AML-193 (cell line): ENCODE results near the gene SPHK1.

Experiments used
- DNase-seq, 2 experiments: peaks; one replicate each; lab custom pipeline; 2025; lab: John Stamatoyannopoulos, UW

Gene SPHK1

DNA sequence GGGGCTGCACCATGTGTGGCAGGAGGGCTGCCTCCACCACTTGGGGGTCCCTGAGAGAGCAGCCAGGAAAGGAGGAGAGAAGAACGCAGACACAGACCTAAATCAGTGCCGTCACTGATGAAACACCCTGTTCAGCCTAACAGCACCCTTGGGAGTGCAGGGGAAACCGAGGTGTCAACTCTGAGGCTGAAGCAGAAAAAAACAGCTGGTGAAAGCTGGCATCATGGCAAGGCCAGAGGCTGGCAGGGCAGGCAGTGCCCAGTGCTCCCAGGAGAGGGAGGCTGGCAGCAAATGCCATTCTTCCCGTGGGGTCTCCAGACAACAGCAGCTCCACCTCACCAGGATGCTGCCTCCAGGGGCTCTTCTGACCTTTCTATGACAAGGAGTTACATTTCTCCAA lies 23.1 kb downstream of the SPHK1 start:
- DNase-seq: no peak

DNA sequence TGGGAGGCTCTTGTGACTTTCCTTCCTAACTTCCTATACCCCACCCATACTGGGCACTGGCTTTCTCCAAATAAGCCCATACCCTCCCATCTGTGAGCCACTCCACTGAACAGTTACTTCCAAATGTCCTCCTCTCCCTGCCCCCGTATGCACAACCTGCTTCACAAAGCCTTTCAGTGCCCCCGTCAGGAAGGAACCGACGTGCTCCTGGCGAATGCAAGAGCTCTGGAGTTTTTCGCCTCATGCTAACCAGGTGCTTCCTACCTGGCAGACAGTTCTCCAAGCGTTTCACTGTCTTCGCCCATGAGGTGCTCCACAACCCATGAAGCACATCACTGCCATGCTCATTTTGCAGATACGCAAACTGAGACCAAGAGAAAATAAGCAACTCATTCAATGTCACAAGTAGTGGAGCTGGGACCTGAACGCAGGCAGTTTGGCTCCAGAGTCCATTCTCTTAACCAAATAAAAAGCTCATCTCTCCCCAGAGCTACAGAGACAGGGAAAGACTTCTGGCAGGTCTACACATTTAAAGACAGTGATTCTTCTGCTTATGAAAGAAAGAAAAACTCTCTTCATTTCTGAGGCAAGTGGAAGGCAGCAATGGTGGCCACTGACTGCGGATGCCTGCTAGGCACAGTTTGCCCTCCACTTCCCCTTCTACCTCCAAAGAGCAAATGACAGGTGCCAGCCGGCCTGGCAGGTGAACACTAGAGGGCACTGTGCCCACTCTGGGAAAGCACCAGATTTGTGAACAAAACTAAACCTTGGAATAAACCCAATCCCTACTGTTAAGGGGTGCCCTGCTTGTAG lies 23.8 kb downstream of the SPHK1 start:
- DNase-seq: peak; percentile 60 to 74

GRCh38 chr17:76410328-76410965 lies 26.0 kb downstream of the SPHK1 start:
- DNase-seq: no peak

GRCh38 chr17:76411247-76411646 lies 26.8 kb downstream of the SPHK1 start:
- no peak for DNase-seq

DNA sequence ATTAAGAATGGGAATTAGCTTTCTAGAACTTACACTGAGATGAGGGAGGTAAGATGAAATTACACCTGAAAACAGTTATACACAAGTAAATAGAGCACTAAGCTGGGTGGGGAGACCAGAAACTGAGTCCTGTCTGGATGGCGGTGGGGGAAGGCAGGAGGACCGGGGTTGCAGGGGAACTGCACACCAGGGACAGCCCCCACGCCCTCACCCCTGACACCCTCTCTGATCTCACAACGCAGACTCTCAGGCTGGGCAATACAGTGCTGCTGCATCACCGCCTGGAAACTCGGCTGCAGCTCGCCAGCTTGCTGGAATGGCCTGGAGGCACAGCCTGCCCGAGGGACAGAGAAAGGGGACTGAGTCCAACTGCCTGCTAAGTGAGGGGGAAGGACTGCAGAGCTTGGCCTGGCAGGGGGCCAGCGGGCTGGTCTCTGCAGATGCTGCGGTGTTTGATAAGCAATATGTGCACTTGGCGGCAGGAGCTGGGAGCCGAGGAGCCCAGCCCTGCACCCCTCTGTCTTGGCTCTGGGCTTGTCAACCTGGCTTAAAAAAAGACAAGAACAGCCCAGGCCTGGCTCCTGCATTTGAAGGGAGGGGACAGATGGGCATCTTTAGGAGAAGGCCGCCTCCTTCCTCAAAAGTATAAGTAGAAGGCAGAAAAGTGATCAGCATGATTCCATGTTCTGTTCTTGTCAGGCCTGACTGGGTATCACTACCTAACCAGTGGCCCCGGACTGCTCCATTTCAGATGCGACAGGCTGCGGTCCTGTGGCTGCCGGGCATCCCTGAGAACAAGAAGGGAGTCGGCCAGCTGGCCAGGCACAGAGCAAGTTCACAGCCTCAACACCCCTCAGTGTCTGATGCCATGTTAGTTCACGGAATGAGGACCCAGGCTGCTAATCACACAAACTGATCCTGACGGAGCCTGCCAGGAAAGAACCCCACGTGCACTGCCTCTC lies 30.2 kb downstream of the SPHK1 start:
- no peak for DNase-seq

GRCh38 chr17:76415786-76416185 lies 31.4 kb downstream of the SPHK1 start:
- no peak for DNase-seq

- DNase-seq: no peak
Observed at GRCh38 chr17:76416457-76416856, 32.0 kb downstream of the SPHK1 start.

DNA sequence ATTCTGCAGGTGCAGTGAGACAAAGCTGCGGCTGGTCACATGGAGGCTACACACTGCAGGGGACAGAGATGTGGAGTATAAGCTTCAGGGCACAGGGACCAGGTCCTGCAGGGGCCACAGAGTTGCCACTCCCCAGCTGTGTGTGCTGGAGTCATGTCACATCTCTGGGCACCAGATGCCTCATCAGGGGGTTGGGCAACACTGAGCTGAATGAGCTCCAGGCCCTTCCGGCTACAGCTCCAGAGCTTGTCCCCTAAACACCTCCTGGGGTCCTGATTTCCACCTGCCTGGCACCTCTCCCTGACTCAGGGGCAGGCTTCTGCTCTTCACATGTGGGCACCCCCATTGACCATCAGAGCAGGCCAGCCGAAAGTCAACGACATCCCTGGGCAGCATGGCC lies 32.5 kb downstream of the SPHK1 start:
- no peak for DNase-seq

- DNase-seq: no peak
Observed at GRCh38 chr17:76417499-76418143, 33.2 kb downstream of the SPHK1 start.

- peak in 1 of 2 experiments; percentile 28 for DNase-seq
Observed at GRCh38 chr17:76419576-76420260, 35.3 kb downstream of the SPHK1 start.

- no peak for DNase-seq
Observed at GRCh38 chr17:76420356-76421043, 36.1 kb downstream of the SPHK1 start.

- no peak for DNase-seq
Observed at GRCh38 chr17:76421044-76421407, 36.6 kb downstream of the SPHK1 start.

- DNase-seq: no peak
Observed at GRCh38 chr17:76422406-76422805, 38.0 kb downstream of the SPHK1 start.

DNA sequence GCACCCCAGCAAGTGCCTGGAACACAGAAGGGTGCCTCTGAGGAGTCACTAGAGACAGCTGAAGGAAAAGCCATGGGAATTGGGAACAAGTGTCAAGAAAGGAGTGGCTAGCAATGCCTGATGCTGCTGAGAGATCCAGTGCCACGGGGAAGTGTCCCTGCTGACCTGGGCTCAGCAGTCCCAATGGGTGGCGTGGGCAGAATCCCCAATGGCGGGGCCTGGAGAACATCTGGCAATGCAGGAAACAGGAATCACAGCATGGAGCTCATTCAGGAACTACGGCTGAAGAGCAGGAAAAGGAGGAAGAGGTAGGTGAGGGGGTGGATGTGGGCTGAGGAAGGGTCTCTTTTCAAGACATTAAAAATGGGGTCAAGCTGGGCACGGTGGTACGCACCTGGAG lies 38.5 kb downstream of the SPHK1 start:
- no peak for DNase-seq

DNA sequence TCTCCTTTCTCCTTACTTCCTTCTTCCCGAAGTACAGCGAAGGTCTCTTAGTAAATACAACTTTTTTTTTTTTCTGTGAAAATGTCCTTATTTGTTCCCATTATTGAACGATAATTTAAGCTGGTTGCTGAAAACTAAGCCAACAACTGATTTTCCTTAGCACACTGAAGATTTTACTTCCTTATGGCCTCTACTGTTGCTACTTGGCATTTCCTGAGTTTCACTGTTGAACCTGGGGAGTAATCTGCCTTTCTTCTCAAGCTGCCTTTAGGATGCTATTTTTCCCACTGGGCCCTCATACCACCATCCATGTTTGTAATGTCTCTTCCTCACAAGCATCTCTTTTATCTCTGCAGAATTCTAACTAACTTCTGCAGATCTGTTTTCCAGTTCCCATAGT lies 42.4 kb downstream of the SPHK1 start:
- DNase-seq: no peak

DNA sequence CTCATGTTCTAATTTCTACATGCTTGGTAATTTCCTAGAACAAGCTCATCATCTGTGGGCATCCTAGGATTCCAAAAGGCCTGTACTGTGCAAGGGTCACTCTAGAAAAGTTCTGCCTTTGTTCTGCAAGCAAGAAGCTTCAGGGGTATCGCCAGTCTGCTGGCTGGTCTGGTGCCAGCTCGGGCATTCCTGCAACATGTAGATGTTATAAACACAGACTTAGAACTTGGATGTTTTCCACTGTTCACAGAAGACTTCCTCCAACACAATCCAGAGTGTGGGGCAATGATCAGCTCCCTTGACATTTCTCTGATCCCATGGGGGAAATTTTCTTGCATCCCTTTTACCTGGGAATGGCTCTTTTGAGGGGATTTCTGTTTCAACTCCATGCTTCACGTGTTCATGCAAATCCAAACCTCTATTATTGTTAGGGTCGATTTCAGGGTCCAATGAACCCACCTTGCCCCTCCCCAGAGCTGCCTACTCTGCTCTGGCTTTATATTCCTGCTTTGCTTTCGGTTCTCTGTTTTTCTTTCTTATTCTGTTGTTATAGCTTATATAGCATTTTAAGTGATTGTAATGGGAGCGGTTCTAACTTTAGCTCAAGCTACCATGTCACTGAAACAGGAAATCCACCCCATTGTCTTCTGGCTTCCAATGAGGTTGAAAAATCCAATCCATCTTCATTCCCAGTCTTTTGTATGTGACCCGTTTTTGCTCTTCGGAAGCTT lies 43.3 kb downstream of the SPHK1 start:
- no peak for DNase-seq

GRCh38 chr17:76428511-76428910 lies 44.1 kb downstream of the SPHK1 start:
- no peak for DNase-seq

DNA sequence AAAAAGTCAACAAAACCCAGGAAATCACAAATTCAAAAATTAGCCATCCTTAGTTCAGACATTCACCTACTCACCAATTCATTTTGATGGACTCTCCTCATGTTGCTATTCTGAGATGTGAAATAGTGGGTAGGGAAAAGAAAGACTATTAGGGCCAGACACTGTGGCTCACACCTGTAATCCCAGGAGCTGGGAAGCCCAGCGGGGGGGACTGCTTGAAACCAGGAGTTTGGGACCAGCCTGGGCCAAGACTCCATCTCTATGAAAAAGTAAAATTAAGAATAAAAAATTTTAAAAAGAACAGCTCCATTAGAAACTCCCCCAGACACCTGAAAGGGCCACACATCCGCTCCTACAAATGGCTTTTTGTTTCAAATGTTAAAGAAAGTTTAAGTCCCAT lies 47.1 kb downstream of the SPHK1 start:
- no peak for DNase-seq

DNA sequence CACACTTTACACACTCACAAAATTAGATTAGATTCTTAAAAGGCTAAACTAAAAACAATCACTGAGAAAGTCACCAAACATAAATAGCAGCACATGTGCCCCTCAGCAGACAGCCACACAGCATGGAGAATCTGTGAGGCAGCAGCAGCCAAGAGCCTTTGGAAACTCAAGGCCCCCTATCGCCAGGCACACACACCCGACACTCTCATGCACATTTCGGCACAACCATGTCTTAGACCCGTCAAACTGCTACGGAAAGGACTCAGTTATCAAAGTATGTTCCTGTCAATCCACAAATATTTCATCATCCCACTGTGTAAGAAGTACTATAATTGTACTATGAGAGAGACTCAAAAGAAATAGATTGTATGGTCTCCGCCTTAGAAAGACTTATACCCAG lies 47.6 kb downstream of the SPHK1 start:
- DNase-seq: no peak

GRCh38 chr17:76432712-76433336 lies 48.4 kb downstream of the SPHK1 start:
- peak; percentile 28 to 43 for DNase-seq
